ENCODE results near the gene CLCNKA. TPM values are rescaled to one million over a fixed set of nuclear protein-coding genes. Genes with fewer than 3 reads are reported as not detected.

Gene CLCNKA
- total RNA-seq, 1 experiment from 2014 or later = not detected

DNA sequence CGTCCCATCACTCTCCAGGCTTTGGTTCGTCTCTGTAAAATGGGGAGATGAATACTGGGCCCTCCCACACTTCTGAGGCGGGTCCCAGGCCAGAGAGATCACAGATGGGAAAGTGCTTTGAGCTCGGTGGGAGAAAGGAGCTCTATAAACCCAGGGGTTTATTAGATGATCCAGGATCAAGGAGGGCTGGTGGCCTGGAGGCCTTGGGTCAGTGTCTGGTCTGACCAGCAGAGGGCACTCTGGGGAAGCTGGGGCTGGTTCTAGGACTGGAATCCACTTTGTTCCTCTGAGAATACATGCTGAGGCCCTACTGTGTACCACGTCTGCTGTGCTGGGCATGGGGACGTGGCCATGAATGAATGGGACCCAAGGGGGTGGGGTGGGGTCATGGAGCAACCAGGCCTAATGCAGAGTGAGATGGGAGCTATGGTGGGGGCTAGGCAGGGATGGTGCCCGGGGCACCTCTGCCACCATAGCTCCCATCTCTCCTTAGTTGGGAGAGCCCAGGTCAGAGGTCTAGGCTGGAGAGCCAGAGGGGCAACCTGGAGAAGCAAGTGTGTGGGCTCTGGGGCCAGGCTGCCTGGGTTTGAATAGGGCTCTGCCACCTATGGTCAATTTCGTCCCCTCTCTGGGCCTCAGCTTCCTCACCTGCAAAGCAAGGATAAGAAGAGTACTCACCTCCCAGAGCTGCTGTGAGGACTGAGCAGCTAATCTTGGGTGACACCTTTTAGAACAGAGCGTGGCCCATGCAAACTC is 60.6 kb downstream of the CLCNKA start:
- no peaks in the 10 kb centered on the region for H4K20me1 ChIP-seq (ENCODE audit: insufficient read depth, low read depth, low read length)
- H3K9me3 ChIP-seq (ENCODE audit: low read length) = no peaks in the 10 kb centered on the region
- no peak overlapping the region for H3K27ac ChIP-seq (ENCODE audit: low read length)
- H3K4me1 ChIP-seq (ENCODE audit: low read length) = peaks cover 3% of the 10 kb centered on the region; the same call in 1 of the 2 replicates
- H3K4me2 ChIP-seq (ENCODE audit: low read depth, low read length, poor library complexity, severe bottlenecking) = no peak overlapping the region
- H3K79me2 ChIP-seq (ENCODE audit: low read length) = no peaks in the 10 kb centered on the region
- H3K4me3 ChIP-seq (ENCODE audit: low read length) = no peak overlapping the region
- DNase-seq = peak; percentile 87
- no peak overlapping the region for H3K9ac ChIP-seq (ENCODE audit: low read length)
- no peaks in the 10 kb centered on the region for H3K36me3 ChIP-seq (ENCODE audit: insufficient read depth, low read length)
- H3K9me2 ChIP-seq (replicated peaks; ENCODE audit: insufficient read depth, low read length) = no peaks in the 10 kb centered on the region
- H3K27me3 ChIP-seq (ENCODE audit: low read length) = no peaks in the 10 kb centered on the region
- H2AFZ ChIP-seq (ENCODE audit: low read length) = no peak overlapping the region

DNA sequence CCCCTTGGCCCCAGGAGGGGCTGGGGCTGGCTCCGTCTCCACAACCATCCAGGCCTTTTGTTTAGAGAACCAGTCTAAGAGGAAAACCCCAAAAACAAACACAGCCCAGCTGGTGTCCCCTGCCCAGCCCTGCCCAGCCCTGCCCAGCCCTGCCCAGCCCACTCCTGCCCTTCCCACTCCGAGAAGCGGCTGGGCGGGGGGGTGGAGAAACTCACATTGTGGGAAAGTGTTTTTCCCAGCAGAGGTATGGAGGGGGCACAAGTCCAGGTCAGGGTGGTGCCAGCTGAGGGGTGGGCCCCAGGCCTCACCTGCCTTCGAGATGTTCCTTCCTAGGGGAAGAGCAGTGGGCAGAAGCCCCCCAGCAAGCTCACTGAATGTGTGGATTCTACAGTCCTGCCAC is 61.6 kb downstream of the CLCNKA start:
- H3K9me3 ChIP-seq (ENCODE audit: low read length) = no peaks in the 10 kb centered on the region
- H3K4me1 ChIP-seq (ENCODE audit: low read length) = peaks cover 7% of the 10 kb centered on the region
- DNase-seq = no peak
- H2AFZ ChIP-seq (ENCODE audit: low read length) = no peak overlapping the region
- H3K27ac ChIP-seq (ENCODE audit: low read length) = no peak overlapping the region
- no peak overlapping the region for H3K4me2 ChIP-seq (ENCODE audit: low read depth, low read length, poor library complexity, severe bottlenecking)
- H3K79me2 ChIP-seq (ENCODE audit: low read length) = no peaks in the 10 kb centered on the region
- no peak overlapping the region for H3K4me3 ChIP-seq (ENCODE audit: low read length)
- H4K20me1 ChIP-seq (ENCODE audit: insufficient read depth, low read depth, low read length) = no peaks in the 10 kb centered on the region
- no peaks in the 10 kb centered on the region for H3K36me3 ChIP-seq (ENCODE audit: insufficient read depth, low read length)
- no peaks in the 10 kb centered on the region for H3K9me2 ChIP-seq (replicated peaks; ENCODE audit: insufficient read depth, low read length)
- no peak overlapping the region for H3K9ac ChIP-seq (ENCODE audit: low read length)
- H3K27me3 ChIP-seq (ENCODE audit: low read length) = no peaks in the 10 kb centered on the region

Small RNA genes within 50 kb of the gene (small RNA-seq; reads per million reads assigned to genes)
- gene AL355994.1 (not detected), gene AL355994.5 (not detected)

Other genes with a start within 250 kb of the CLCNKA start
- gene UQCRHL, start 214.4 kb upstream of the CLCNKA start, total RNA-seq (2014; rRNA removed; shearing (Covaris generic); ENCODE audit: low replicate concordance) = 5.4 and 6.4 TPM in 2 replicates
- gene SPEN, start 174.3 kb upstream of the CLCNKA start, total RNA-seq (2014; rRNA removed; shearing (Covaris generic); ENCODE audit: low replicate concordance) = 17.9 and 26.8 TPM in 2 replicates
- gene ZBTB17, start 45.9 kb upstream of the CLCNKA start, total RNA-seq (2014; rRNA removed; shearing (Covaris generic); ENCODE audit: low replicate concordance) = 25.9 and 26.8 TPM in 2 replicates
- 0.04 TPM in 1 of 2 replicates, not detected in the other for gene SRARP, start 17.8 kb upstream of the CLCNKA start, total RNA-seq (2014; rRNA removed; shearing (Covaris generic); ENCODE audit: low replicate concordance)
- gene HSPB7, start 4.0 kb upstream of the CLCNKA start, total RNA-seq (2014; rRNA removed; shearing (Covaris generic); ENCODE audit: low replicate concordance) = not detected in 2 replicates
- not detected in 2 replicates for gene CLCNKB, start 21.7 kb downstream of the CLCNKA start, total RNA-seq (2014; rRNA removed; shearing (Covaris generic); ENCODE audit: low replicate concordance)
- not detected in 2 replicates for gene FAM131C, start 51.6 kb downstream of the CLCNKA start, total RNA-seq (2014; rRNA removed; shearing (Covaris generic); ENCODE audit: low replicate concordance)
- gene EPHA2, start 134.0 kb downstream of the CLCNKA start, total RNA-seq (2014; rRNA removed; shearing (Covaris generic); ENCODE audit: low replicate concordance) = not detected in 2 replicates
- gene ARHGEF19, start 190.6 kb downstream of the CLCNKA start, total RNA-seq (2014; rRNA removed; shearing (Covaris generic); ENCODE audit: low replicate concordance) = 2.2 and 2.5 TPM in 2 replicates
- gene CPLANE2, start 215.1 kb downstream of the CLCNKA start, total RNA-seq (2014; rRNA removed; shearing (Covaris generic); ENCODE audit: low replicate concordance) = 2.6 and 9.6 TPM in 2 replicates